Ascending aorta (tissue), 2 donors: Measurements from ENCODE around the gene RBM19. TPM values are rescaled to one million over a fixed set of nuclear protein-coding genes. Genes with fewer than 3 reads are reported as not detected.

Experiments used
- DNase-seq, 2 donors: peaks; one replicate each; pipeline ENCODE4 v3.0.0-alpha.2; 2019; ENCODE audit warnings: low spot score in 2 of 2
- H3K27ac ChIP-seq, 2 donors: fragments of 200-600 bp; sonication (generic); one replicate each; pipeline ENCODE4 v1.5.1; 2016 to 2017; ENCODE audit warnings: mild to moderate bottlenecking in 1 of 2
- H3K27me3 ChIP-seq: fragments of 200-600 bp; sonication (generic); one replicate; pipeline ENCODE4 v1.5.1; 2017
- H3K36me3 ChIP-seq, 2 donors: fragments of 200-600 bp; sonication (generic); one replicate each; pipeline ENCODE4 v1.5.1; 2016
- H3K4me1 ChIP-seq, 2 donors: fragments of 200-600 bp; sonication (generic); one replicate each; pipeline ENCODE4 v1.5.1; 2016 to 2017; ENCODE audit warnings: mild to moderate bottlenecking in 1 of 2
- H3K4me3 ChIP-seq, 2 donors: fragments of 200-600 bp; sonication (generic); one replicate each; pipeline ENCODE4 v1.5.1; 2016 to 2017; ENCODE audit warnings: mild to moderate bottlenecking in 1 of 2
- H3K9me3 ChIP-seq, 2 donors: fragments of 200-600 bp; sonication (generic); one replicate each; pipeline ENCODE4 v1.5.1; 2016
- intact Hi-C: fragments of 100-400 bp; cut with DNase I; formaldehyde crosslinking; loops from one replicate; pipeline ENCODE4 v1.15.1; 2023
- total RNA-seq: library from RNA; depleted of rRNA; stranded (reverse); fragments of >200 nt; gene quantifications from one replicate; pipeline ENCODE4 v1.1.0, GENCODE V29; 2016
- TF ChIP-seq, protein P1 (sequence below), 3 experiments: fragments of 200-600 bp in 2 of 3; fragments of 450-650 bp in 1 of 3; sonication (generic) in 2 of 3; IDR thresholded peaks; one replicate each; pipeline ENCODE4 v1.5.1; 2016 to 2019; ENCODE audit warnings: antibody characterized with exemption in 3 of 3, mild to moderate bottlenecking in 1 of 3, moderate library complexity in 1 of 3

Gene RBM19
- total RNA-seq, 1 donor from 2014 or later, result 22.8 TPM

DNA sequence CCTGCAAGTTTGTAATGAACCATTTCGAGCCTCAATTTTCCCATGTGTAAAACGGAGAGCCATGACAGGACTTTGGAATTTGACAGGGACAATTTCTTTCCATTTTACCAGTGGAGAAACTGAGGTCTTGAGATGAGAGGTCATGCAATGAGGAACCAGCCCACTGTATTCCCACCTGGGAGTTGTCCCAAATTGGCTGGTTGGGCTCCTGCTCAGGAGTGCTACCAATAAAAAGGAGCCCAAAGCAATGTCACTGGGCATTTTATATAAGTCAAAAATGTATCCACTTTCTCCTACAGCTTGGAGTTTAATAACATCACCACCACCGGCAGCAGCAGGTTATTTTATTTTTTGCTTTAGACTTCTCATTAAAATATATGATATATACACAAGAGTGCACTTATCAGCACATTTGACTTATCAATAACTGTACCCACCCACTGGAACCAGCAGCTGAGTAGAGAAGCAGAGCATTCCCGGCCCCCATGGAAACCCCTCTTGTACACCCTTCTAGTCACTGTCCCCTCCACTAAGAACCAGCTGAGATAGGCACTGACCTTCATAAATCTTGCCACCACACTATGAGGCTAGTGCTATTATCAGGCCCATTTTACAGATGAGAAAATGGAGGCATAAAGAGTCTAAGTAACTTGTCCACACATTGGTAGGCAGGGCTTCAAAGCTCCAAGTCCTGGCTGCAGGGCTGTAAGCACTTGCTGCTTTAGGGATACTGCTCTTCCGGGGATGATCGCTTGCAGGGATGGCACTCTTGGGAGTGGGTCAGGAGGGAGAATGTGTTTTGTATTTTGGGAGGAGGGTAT lies 25.3 kb upstream of the RBM19 start:
- Histone ChIP-seq H3K27ac (no peak overlapping the region), H3K27me3 (no peaks in the 10 kb centered on the region)
- intact Hi-C loops, result no loop called here

DNA sequence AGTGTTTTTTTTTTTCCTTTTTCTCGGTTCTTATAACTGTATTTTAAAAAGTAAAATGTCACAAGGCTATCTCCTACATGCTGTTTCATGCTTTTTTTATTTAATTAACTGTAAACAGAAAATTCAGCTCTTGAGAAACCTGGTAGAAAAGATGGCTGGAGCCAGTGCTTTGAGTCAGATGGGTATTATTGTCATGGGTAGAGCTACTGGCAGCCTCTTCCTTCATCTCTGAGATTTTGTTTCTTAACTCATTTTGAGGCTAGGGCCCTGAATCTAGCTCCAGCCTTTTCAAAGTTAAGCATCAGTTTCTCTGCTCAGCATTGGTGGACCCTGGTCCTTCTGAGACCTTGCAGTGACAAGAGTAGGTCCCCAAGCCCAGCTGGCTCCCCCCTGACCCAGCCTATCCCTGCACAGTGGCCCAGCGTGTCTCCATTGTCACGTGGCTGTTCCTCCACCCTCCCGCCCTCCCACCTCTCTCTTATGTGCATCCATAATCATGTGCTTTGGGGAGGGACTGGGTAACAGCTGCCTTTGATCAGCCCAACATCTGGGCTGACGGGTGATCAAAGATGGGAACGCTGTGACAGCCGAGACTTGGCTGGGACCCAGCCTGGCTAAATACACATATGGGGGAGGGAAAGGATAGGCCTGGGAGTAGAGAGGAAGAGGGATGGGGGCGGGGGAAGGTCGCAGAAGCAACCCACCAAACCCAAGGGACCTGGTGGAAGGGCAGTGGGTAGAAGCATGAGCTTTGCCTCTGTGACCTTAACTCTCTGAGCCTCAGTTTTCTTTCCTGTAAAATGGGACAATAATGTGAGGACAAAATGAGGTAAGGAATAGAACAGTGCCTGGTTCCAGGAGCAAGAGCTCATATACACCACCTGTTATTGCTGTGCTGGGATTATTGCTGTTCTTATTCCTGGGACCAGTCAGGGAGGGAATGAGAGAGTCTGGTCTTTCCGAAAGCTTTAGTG lies 24.4 kb upstream of the RBM19 start:
- no peak for DNase-seq
- H3K9me3 ChIP-seq, result no peaks in the 10 kb centered on the region
- H3K27me3 ChIP-seq, result no peaks in the 10 kb centered on the region
- H3K27ac ChIP-seq, result no peak overlapping the region
- intact Hi-C loops, result no loop called here
- no peaks in the 10 kb centered on the region for H3K4me1 ChIP-seq
- TF ChIP-seq, protein P1, sequence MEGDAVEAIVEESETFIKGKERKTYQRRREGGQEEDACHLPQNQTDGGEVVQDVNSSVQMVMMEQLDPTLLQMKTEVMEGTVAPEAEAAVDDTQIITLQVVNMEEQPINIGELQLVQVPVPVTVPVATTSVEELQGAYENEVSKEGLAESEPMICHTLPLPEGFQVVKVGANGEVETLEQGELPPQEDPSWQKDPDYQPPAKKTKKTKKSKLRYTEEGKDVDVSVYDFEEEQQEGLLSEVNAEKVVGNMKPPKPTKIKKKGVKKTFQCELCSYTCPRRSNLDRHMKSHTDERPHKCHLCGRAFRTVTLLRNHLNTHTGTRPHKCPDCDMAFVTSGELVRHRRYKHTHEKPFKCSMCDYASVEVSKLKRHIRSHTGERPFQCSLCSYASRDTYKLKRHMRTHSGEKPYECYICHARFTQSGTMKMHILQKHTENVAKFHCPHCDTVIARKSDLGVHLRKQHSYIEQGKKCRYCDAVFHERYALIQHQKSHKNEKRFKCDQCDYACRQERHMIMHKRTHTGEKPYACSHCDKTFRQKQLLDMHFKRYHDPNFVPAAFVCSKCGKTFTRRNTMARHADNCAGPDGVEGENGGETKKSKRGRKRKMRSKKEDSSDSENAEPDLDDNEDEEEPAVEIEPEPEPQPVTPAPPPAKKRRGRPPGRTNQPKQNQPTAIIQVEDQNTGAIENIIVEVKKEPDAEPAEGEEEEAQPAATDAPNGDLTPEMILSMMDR (IDR thresholded peaks at IDR 0.05), result no peak
- no peaks in the 10 kb centered on the region for H3K36me3 ChIP-seq
- H3K4me3 ChIP-seq, result no peak overlapping the region

More for the DNA sequence above, 25.3 kb upstream of the RBM19 start:
- H3K9me3 ChIP-seq, result no peaks in the 10 kb centered on the region
- no peaks in the 10 kb centered on the region for H3K4me1 ChIP-seq
- H3K36me3 ChIP-seq, result no peaks in the 10 kb centered on the region
- TF ChIP-seq, protein P1 (IDR thresholded peaks at IDR 0.05), result no peak
- no peak overlapping the region for H3K4me3 ChIP-seq
- DNase-seq, result no peak

DNA sequence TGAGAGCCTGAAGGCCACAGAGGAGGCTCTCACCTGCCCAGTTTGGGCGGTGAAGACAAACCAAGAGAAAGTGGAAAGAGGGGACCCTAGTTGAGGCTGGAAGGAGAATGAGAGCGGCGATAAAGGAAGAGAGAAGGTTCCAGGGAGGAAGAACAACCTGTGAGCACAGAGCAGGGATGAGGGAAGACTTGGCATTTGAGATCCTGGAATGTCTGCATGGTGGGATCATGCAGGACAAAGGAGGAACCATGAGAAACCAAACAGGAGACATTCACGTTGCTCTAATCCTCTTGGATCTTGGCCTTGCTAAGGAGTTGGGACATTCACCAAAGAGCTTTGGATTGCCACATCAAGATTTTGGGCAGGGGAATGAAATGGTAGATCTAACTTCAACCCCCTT lies 22.9 kb upstream of the RBM19 start:
- Histone ChIP-seq H3K4me1 (no peaks in the 10 kb centered on the region), H3K27ac (no peak overlapping the region), H3K27me3 (no peaks in the 10 kb centered on the region), H3K4me3 (no peak overlapping the region), H3K9me3 (no peaks in the 10 kb centered on the region), H3K36me3 (no peaks in the 10 kb centered on the region)
- DNase-seq, result no peak
- intact Hi-C loops, result no loop called here
- TF ChIP-seq, protein P1 (IDR thresholded peaks at IDR 0.05), result no peak

DNA sequence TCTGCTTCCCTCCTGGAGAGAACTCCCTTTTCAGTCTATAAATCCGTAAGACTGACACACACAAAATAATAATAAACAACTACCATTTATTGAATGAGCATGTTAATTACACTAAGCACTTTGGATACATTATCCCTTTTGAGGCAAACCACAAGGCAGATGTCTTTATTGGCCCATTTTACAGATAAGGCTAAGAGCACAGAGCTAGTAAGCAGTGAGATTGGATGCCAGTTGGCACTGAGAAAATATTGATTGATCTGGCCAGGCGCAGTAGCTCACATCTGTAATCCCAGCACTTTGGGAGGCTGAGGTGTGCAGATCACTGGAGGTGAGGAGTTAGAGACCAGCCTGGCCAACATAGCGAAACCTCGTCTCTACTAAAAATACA lies 21.9 kb upstream of the RBM19 start:
- Histone ChIP-seq H3K4me1 (no peaks in the 10 kb centered on the region), H3K36me3 (no peaks in the 10 kb centered on the region), H3K27me3 (no peaks in the 10 kb centered on the region), H3K9me3 (no peaks in the 10 kb centered on the region), H3K27ac (no peak overlapping the region), H3K4me3 (no peak overlapping the region)
- DNase-seq, result no peak
- intact Hi-C loops, result no loop called here
- TF ChIP-seq, protein P1 (IDR thresholded peaks at IDR 0.05), result no peak

DNA sequence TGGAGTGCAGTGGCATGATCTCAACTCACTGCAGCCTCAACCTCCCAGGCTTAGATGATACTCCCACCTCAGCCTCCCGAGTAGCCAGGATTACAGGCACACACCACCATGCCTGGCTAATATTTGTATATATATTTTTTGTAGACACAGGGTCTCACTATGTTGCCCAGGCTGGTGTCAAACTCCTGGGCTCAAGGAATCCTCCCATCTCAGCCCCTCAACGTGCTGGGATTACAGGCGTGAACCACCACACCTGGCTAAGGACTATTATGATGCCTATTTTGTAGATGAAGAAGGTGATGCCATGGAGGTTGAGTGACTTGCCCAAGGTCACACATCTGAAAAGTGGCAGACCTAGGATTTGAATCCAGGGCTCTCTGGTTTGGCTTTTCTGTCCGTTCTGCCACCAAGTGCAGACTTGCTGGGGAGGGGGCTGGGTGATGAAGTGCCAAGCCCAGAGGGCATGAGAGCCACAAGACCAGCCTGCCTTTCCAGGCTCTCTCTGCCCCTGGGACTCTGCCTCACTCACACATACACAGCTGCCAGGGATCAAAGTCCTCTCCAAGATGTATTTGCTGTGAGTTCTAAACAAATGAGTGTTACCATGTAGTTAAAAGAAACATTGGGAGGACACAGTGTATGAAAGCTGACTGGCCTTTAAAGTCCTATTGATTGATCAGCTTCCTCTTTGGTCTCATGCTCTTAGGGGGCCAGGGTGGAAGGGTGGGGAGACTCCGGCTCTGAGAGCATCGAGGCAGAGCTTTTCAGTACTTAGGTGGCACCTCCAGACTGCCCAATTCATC lies 21.3 kb upstream of the RBM19 start:
- no peak for DNase-seq
- intact Hi-C loops, result no loop called here
- TF ChIP-seq, protein P1 (IDR thresholded peaks at IDR 0.05), result no peak
- Histone ChIP-seq H3K4me1 (no peaks in the 10 kb centered on the region), H3K27ac (no peak overlapping the region), H3K9me3 (no peaks in the 10 kb centered on the region), H3K4me3 (no peak overlapping the region), H3K36me3 (no peaks in the 10 kb centered on the region), H3K27me3 (no peaks in the 10 kb centered on the region)
